OCI-LY7 (cell line): ENCODE measurements around the gene ELF1.

ENCODE experiments used
- EZH2phosphoT487 ChIP-seq: fragments of 200-600 bp; sonication (generic); IDR thresholded peaks from 2 replicates; pipeline ENCODE4 v1.6.1; 2018; ENCODE audit warnings: low read depth, borderline replicate concordance, mild to moderate bottlenecking, mixed run types, antibody characterized with exemption, low read length, moderate library complexity, mixed read lengths
- TF ChIP-seq, protein P1 (sequence below): fragments of 200-600 bp; sonication (generic); conservative IDR thresholded peaks from 2 replicates; pipeline ENCODE4 v1.5.1; 2014; ENCODE audit warnings: mild to moderate bottlenecking, antibody characterized with exemption, low read length, moderate library complexity, mixed read lengths

DNA sequence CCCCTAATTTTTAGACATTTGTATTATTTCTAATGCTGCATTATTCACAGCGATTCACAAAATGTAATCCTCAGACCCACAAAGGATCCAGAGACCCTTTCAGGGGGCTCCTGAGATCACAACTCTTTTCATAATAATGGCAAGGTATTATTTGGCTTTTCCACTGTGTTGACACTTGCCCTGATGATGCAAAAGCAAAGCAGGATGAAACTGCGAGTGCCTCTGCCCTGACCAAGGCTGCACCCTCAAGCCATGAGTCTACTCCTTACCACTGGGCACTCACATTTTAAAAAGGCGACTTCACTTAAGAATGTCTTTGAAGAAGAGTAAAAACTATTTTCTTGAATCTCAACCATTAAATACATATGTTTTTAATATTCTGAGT, 11.4 kb downstream of the ELF1 start:
- TF ChIP-seq, protein P1, sequence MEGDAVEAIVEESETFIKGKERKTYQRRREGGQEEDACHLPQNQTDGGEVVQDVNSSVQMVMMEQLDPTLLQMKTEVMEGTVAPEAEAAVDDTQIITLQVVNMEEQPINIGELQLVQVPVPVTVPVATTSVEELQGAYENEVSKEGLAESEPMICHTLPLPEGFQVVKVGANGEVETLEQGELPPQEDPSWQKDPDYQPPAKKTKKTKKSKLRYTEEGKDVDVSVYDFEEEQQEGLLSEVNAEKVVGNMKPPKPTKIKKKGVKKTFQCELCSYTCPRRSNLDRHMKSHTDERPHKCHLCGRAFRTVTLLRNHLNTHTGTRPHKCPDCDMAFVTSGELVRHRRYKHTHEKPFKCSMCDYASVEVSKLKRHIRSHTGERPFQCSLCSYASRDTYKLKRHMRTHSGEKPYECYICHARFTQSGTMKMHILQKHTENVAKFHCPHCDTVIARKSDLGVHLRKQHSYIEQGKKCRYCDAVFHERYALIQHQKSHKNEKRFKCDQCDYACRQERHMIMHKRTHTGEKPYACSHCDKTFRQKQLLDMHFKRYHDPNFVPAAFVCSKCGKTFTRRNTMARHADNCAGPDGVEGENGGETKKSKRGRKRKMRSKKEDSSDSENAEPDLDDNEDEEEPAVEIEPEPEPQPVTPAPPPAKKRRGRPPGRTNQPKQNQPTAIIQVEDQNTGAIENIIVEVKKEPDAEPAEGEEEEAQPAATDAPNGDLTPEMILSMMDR, result no peak
- no peak for TF ChIP-seq EZH2phosphoT487
